Breast epithelium (tissue), 4 donors: Measurements from ENCODE around the gene WDPCP. TPM values are rescaled to one million over a fixed set of nuclear protein-coding genes. Genes with fewer than 3 reads are reported as not detected.
"Not testable (repeated sequence)": the region's sequence is repeated elsewhere in the genome, so short reads cannot be mapped to it uniquely, and the experiment has no call there.

ENCODE experiments used
- DNase-seq, 2 donors: peaks; one replicate each; pipeline ENCODE4 v3.0.0-alpha.2; 2019; ENCODE audit warnings: low spot score in 2 of 2
- H3K27ac ChIP-seq, 2 donors: fragments of 200-600 bp; sonication (generic) in 1 of 2; one replicate each; pipeline ENCODE4 v1.5.1; 2016 to 2019; ENCODE audit warnings: mild to moderate bottlenecking in 1 of 2
- H3K27me3 ChIP-seq, 2 donors: fragments of 200-600 bp; sonication (generic) in 1 of 2; one replicate each; pipeline versions ENCODE4 v1.5.1 to v1.6.0; 2017 to 2019; ENCODE audit warnings: control low read depth in 1 of 2, mild to moderate bottlenecking in 1 of 2
- H3K36me3 ChIP-seq: fragments of 200-600 bp; one replicate; pipeline ENCODE4 v1.5.1; 2019
- H3K4me1 ChIP-seq, 2 donors: fragments of 200-600 bp; sonication (generic); one replicate each; pipeline ENCODE4 v1.5.1; 2016 to 2019; ENCODE audit warnings: control low read depth in 1 of 2
- H3K4me3 ChIP-seq, 3 donors: fragments of 200-600 bp; sonication (generic); 1 replicate in 2 of 3; 2 replicates in 1 of 3; pipeline ENCODE4 v1.5.1; 2016 to 2019; ENCODE audit warnings: mild to moderate bottlenecking in 3 of 3, moderate library complexity in 2 of 3
- H3K9me3 ChIP-seq, 2 donors: fragments of 200-600 bp; sonication (generic) in 1 of 2; one replicate each; pipeline ENCODE4 v1.5.1; 2016 to 2019; ENCODE audit warnings: control low read depth in 1 of 2
- CTCF ChIP-seq, 3 donors: fragments of 450-650 bp; IDR thresholded peaks; one replicate each; pipeline ENCODE4 v1.5.1; 2016 to 2017; ENCODE audit warnings: antibody characterized with exemption in 3 of 3, mild to moderate bottlenecking in 3 of 3, moderate library complexity in 3 of 3
- POLR2A ChIP-seq: fragments of 450-650 bp; IDR thresholded peaks from one replicate; pipeline ENCODE4 v1.6.1; 2016; ENCODE audit warnings: antibody characterized with exemption, mild to moderate bottlenecking, moderate library complexity
- POLR2AphosphoS5 ChIP-seq, 3 donors: sonication (generic); formaldehyde crosslinking; IDR thresholded peaks; one replicate each; pipeline ENCODE4 v1.6.1; 2017; ENCODE audit warnings: antibody characterized with exemption in 3 of 3
- intact Hi-C: fragments of 100-400 bp; cut with DNase I; formaldehyde crosslinking; loops from one replicate; pipeline ENCODE4 v1.15.1; 2023; ENCODE audit warnings: low total_unique reads
- total RNA-seq, 3 donors: library from RNA; depleted of rRNA; stranded (reverse); fragments of >200 nt; gene quantifications; one replicate each; pipeline ENCODE4 v1.1.0, GENCODE V29; 2016

WDPCP gene
- total RNA-seq, 3 donors from 2014 or later = 25.2 to 37.4 (median 29.4) TPM

GRCh38 chr2:63484901-63485300, 103.4 kb downstream of the WDPCP start:
- no peaks in the 10 kb centered on the region for H3K27me3 ChIP-seq
- H3K4me3 ChIP-seq = no peak overlapping the region
- intact Hi-C loops = no loop called here
- TF ChIP-seq POLR2AphosphoS5 (IDR thresholded peaks at IDR 0.05) = no peak
- no peaks in the 10 kb centered on the region for H3K9me3 ChIP-seq
- H3K36me3 ChIP-seq = no peaks in the 10 kb centered on the region
- no peaks in the 10 kb centered on the region for H3K4me1 ChIP-seq
- no peak overlapping the region for H3K27ac ChIP-seq
- DNase-seq = no peak

GRCh38 chr2:63484481-63484880, 103.8 kb downstream of the WDPCP start:
- TF ChIP-seq CTCF (IDR thresholded peaks at IDR 0.05) = no peak
- no peak for TF ChIP-seq POLR2AphosphoS5 (IDR thresholded peaks at IDR 0.05)
- TF ChIP-seq POLR2A = no peak
- Histone ChIP-seq H3K4me1 (no peaks in the 10 kb centered on the region), H3K9me3 (no peaks in the 10 kb centered on the region), H3K36me3 (no peaks in the 10 kb centered on the region), H3K4me3 (no peak overlapping the region), H3K27me3 (no peaks in the 10 kb centered on the region), H3K27ac (no peak overlapping the region)
- no peak for DNase-seq
- intact Hi-C loops = no loop called here

- no peak for DNase-seq
- intact Hi-C loops = no loop called here
These were observed 110.6 kb downstream of the WDPCP start for GRCh38 chr2:63477686-63478085.

GRCh38 chr2:63469313-63469712, 119.0 kb downstream of the WDPCP start:
- H3K27me3 ChIP-seq, H3K27ac ChIP-seq, DNase-seq, H3K36me3 ChIP-seq, H3K4me3 ChIP-seq, H3K4me1 ChIP-seq, H3K9me3 ChIP-seq, intact Hi-C loops: not testable (repeated sequence)

More at GRCh38 chr2:63477686-63478085, 110.6 kb downstream of the WDPCP start:
- Histone ChIP-seq H3K4me1 (no peaks in the 10 kb centered on the region), H3K36me3 (no peaks in the 10 kb centered on the region), H3K27me3 (no peaks in the 10 kb centered on the region), H3K9me3 (no peaks in the 10 kb centered on the region), H3K4me3 (no peak overlapping the region), H3K27ac (no peak overlapping the region)
- no peak for TF ChIP-seq POLR2AphosphoS5 (IDR thresholded peaks at IDR 0.05)
- no peak for TF ChIP-seq CTCF (IDR thresholded peaks at IDR 0.05)
- TF ChIP-seq POLR2A = no peak

GRCh38 chr2:63465633-63466032, 122.6 kb downstream of the WDPCP start:
- no peak for DNase-seq

GRCh38 chr2:63463142-63463541, 125.1 kb downstream of the WDPCP start:
- Histone ChIP-seq H3K27me3 (no peaks in the 10 kb centered on the region), H3K4me3 (no peak overlapping the region), H3K27ac (no peak overlapping the region), H3K36me3 (peaks cover 3% of the 10 kb centered on the region), H3K9me3 (peaks cover 9 to 26% of the 10 kb centered on the region in 2 donors), H3K4me1 (no peaks in the 10 kb centered on the region)
- intact Hi-C loops = no loop called here
- TF ChIP-seq CTCF (IDR thresholded peaks at IDR 0.05) (no peak), POLR2A (no peak), POLR2AphosphoS5 (IDR thresholded peaks at IDR 0.05) (no peak)
- no peak for DNase-seq

More at GRCh38 chr2:63465633-63466032, 122.6 kb downstream of the WDPCP start:
- Histone ChIP-seq H3K27ac (no peak overlapping the region), H3K4me3 (no peak overlapping the region), H3K9me3 (peaks cover 6 to 14% of the 10 kb centered on the region in 2 donors), H3K36me3 (peaks cover 3% of the 10 kb centered on the region), H3K27me3 (no peaks in the 10 kb centered on the region), H3K4me1 (no peaks in the 10 kb centered on the region)
- TF ChIP-seq POLR2AphosphoS5 (IDR thresholded peaks at IDR 0.05) = no peak
- no peak for TF ChIP-seq POLR2A
- TF ChIP-seq CTCF (IDR thresholded peaks at IDR 0.05) = no peak
- intact Hi-C loops = no loop called here
